Measurements from ENCODE around the gene GABARAPL2. TPM values are rescaled to one million over a fixed set of nuclear protein-coding genes. Genes with fewer than 3 reads are reported as not detected.
A peak's percentile ranks its signal among the peaks of the same experiment; 100 is the strongest.

Gene GABARAPL2
- total and polyA plus RNA-seq, 7 donors, result 107 to 215 (median 167) TPM

GRCh38 chr16:75552951-75553350, 13.2 kb upstream of the GABARAPL2 start:
- intact Hi-C loops (cut with DNase I), result no loop called here
- H3K4me3 ChIP-seq, result no peak overlapping the region
- H3K27ac ChIP-seq, result no peak overlapping the region
- 61 to 76% (median 62%) methylated on average over 2 of the region's 2 CpGs for WGBS, 3 donors
- H3K9me3 ChIP-seq, result no peaks in the 10 kb centered on the region
- ATAC-seq, result no peak
- no peak for DNase-seq
- TF ChIP-seq, protein P1, sequence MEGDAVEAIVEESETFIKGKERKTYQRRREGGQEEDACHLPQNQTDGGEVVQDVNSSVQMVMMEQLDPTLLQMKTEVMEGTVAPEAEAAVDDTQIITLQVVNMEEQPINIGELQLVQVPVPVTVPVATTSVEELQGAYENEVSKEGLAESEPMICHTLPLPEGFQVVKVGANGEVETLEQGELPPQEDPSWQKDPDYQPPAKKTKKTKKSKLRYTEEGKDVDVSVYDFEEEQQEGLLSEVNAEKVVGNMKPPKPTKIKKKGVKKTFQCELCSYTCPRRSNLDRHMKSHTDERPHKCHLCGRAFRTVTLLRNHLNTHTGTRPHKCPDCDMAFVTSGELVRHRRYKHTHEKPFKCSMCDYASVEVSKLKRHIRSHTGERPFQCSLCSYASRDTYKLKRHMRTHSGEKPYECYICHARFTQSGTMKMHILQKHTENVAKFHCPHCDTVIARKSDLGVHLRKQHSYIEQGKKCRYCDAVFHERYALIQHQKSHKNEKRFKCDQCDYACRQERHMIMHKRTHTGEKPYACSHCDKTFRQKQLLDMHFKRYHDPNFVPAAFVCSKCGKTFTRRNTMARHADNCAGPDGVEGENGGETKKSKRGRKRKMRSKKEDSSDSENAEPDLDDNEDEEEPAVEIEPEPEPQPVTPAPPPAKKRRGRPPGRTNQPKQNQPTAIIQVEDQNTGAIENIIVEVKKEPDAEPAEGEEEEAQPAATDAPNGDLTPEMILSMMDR (IDR thresholded peaks at IDR 0.05), result no peak
- peaks cover 5% of the 10 kb centered on the region for H3K4me1 ChIP-seq
- H3K27me3 ChIP-seq (ENCODE audit: insufficient read depth in 3 of 3, low read length in 2 of 3), result no peaks in the 10 kb centered on the region
- no peaks in the 10 kb centered on the region for H3K36me3 ChIP-seq (ENCODE audit: insufficient read depth in 1 of 2, low read depth in 1 of 2)

DNA sequence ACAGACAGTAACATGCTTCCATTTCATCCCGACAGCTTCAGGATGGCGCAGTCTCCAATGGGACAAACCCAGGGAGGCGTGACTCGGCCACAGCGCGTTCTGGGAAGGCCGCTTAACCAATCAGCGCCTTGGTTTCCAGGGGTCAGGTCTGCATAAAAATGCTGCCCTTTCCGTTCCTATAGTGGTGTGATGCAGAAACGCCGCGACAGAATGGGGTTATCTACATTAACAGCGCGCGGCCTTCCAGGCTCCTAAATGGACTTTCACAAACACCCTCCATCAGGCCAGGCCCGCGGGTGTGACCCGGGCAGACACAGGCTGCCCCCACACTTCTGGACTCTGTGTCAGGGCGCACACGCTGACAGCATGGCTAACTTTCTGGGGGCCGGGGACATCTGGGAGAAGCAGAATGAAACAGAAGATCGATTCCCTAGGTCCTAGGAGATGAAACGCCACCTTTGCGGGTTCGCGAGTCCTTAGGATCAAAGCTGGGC, 10.9 kb upstream of the GABARAPL2 start:
- 1% methylated on average over 26 of the region's 26 CpGs for WGBS, 3 donors
- H3K36me3 ChIP-seq (ENCODE audit: insufficient read depth in 1 of 2, low read depth in 1 of 2), result no peaks in the 10 kb centered on the region
- DNase-seq, result peak; percentile 76 to 83
- peak; percentile 74 to 83 (median 78) for ATAC-seq
- peak overlapping the region; percentile 66 for H3K27ac ChIP-seq
- intact Hi-C loops (cut with DNase I), result no loop called here
- H3K4me3 ChIP-seq, result peak overlapping the region; percentile 80
- no peaks in the 10 kb centered on the region for H3K9me3 ChIP-seq
- TF ChIP-seq, protein P1 (IDR thresholded peaks at IDR 0.05), result no peak
- peaks cover 5% of the 10 kb centered on the region for H3K4me1 ChIP-seq
- H3K27me3 ChIP-seq (ENCODE audit: insufficient read depth in 3 of 3, low read length in 2 of 3), result no peaks in the 10 kb centered on the region

GRCh38 chr16:75555707-75556430, 10.3 kb upstream of the GABARAPL2 start, which contains the start of gene TMEM231:
Gene TMEM231 (minus strand): TSS chr16:75556252. CDS start chr16:75556209, 43 bp downstream.
- TF ChIP-seq, protein P1 (IDR thresholded peaks at IDR 0.05), result no peak
- H3K4me3 ChIP-seq, result peak within 1 kb of the TSS; percentile 80
- peak within 1 kb of the TSS; percentile 66 for H3K27ac ChIP-seq
- H3K27me3 ChIP-seq (ENCODE audit: insufficient read depth in 3 of 3, low read length in 2 of 3), result no peaks in the 10 kb centered on the region
- WGBS, 3 donors, result 0 to 1% (median 1%) methylated on average over 65 to 75 of the region's 75 CpGs
- H3K36me3 ChIP-seq (ENCODE audit: insufficient read depth in 1 of 2, low read depth in 1 of 2), result no peaks in the 10 kb centered on the region
- ATAC-seq (peak; percentile 97 to 98 (median 98)), DNase-seq (peak; percentile 98)
- H3K9me3 ChIP-seq, result no peaks in the 10 kb centered on the region
- intact Hi-C loops (cut with DNase I), result no loop called here
- H3K4me1 ChIP-seq, result peaks cover 5% of the 10 kb centered on the region

- DNase-seq (no peak), ATAC-seq (peak in 1 of 4 donors; percentile 4)
- intact Hi-C loops (cut with DNase I), result no loop called here
- peak overlapping the region; percentile 80 for H3K4me3 ChIP-seq
- H3K27ac ChIP-seq, result peak overlapping the region; percentile 66
- TF ChIP-seq, protein P1 (IDR thresholded peaks at IDR 0.05), result no peak
- no peaks in the 10 kb centered on the region for H3K36me3 ChIP-seq (ENCODE audit: insufficient read depth in 1 of 2, low read depth in 1 of 2)
- H3K9me3 ChIP-seq, result no peaks in the 10 kb centered on the region
- peaks cover 5% of the 10 kb centered on the region for H3K4me1 ChIP-seq
- 30 to 36% (median 32%) methylated on average over 16 of the region's 16 CpGs for WGBS, 3 donors
- no peaks in the 10 kb centered on the region for H3K27me3 ChIP-seq (ENCODE audit: insufficient read depth in 3 of 3, low read length in 2 of 3)
Measured at GRCh38 chr16:75556431-75556950, 9.7 kb upstream of the GABARAPL2 start.

All from psoas muscle (tissue), 8 donors.